SH-SY5Y (cell line): Measurements from ENCODE around the gene SCAPER.

Source experiments
- GATA2 ChIP-seq: IDR thresholded peaks from 2 replicates; pipeline ENCODE4 v1.6.1; 2011; ENCODE audit warnings: mild to moderate bottlenecking, low read depth, low read length
- GATA3 ChIP-seq: IDR thresholded peaks from 2 replicates; pipeline ENCODE4 v1.6.1; 2011; ENCODE audit warnings: low read depth, mild to moderate bottlenecking, low read length, moderate library complexity

DNA sequence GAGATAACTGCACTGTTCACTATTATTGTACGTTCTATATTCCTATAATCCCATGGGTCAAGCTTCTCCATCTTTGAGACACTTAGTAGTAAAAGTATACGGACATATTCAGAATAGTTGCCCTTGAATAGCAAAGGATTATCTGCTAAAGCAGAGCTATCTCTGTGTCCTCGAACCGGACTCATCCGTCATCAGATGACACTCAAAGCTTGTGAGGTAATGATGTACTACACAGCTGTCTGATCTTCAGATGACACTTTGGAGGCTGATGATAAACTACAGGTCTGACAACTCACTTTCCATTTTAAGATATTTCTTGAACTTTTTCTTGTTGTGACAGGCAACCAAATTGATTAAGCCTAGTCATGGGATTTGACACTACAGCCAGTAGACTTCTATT is 240.2 kb downstream of the SCAPER start:
- TF ChIP-seq GATA2 (no peak), GATA3 (no peak)
